Activated CD8-positive, alpha-beta memory T cell treated with anti-CD3 and anti-CD28 coated beads for 48 hours (primary cell): ENCODE results near the gene SLC35G2.
"Not testable (repeated sequence)": the region's sequence is repeated elsewhere in the genome, so short reads cannot be mapped to it uniquely, and the experiment has no call there.

Experiments used
- DNase-seq, 3 experiments: peaks; one replicate each; pipeline ENCODE4 v3.0.0-alpha.2; 2020; ENCODE audit warnings: low read depth in 2 of 3, low spot score in 2 of 3

SLC35G2 gene

DNA sequence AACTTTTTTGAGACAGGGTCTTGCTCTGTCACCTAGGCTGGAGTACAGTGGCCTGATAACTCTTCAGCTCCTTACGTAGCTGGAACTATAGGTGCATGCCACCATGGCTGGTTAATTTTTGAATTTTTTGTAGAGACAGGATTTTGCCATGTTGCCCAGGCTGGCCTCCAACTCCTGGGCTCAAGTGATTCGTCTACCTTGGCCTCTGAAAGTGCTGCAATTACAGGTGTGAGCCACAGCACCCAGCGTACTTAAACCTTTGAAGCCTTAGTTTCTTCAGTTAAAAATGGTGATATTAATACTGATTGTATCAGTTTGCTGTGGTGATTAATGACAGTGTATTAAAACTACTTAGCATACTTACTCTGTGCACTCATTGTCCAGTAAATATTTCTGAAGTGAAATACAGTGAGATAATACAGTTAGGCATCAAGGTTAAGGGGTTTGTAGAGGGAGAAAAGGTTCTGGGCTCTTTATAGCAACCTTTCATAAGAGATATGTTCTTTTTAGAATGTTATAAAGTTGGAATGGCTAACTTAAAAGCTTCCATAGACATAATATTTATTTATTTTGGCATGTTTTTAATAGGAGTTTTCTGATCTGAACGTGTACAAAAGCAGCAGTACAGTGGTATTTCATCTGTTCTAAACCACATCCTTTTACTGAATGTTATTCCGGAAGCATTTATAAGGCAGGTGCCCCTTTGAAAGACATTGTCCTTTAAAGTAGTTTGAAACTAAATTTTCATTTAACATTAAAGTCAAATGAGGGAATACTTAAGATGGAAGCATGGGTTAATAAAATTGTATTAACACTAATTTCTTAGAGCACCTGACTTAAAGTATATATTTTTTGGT lies 66.7 kb downstream of the SLC35G2 start:
- no peak for DNase-seq

DNA sequence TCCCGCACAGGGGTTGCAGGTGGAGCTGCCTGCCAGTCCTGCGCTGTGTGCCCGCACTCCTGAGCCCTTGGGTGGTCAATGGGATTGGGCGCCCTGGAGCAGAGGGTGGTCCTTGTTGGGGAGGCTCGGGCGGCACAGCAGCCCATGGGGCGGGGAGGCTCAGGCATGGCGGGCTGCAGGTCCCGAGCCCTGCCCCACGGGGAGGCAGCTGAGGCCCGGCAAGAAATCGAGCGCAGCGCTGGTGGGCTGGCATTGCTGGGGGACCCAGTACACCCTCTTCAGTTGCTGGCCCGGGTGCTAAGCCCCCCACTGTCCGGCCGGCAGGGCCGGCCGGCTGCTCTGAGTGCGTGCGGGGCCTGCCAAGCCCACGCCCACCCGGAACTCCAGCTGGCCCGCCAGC lies 71.0 kb downstream of the SLC35G2 start:
- no peak for DNase-seq

DNA sequence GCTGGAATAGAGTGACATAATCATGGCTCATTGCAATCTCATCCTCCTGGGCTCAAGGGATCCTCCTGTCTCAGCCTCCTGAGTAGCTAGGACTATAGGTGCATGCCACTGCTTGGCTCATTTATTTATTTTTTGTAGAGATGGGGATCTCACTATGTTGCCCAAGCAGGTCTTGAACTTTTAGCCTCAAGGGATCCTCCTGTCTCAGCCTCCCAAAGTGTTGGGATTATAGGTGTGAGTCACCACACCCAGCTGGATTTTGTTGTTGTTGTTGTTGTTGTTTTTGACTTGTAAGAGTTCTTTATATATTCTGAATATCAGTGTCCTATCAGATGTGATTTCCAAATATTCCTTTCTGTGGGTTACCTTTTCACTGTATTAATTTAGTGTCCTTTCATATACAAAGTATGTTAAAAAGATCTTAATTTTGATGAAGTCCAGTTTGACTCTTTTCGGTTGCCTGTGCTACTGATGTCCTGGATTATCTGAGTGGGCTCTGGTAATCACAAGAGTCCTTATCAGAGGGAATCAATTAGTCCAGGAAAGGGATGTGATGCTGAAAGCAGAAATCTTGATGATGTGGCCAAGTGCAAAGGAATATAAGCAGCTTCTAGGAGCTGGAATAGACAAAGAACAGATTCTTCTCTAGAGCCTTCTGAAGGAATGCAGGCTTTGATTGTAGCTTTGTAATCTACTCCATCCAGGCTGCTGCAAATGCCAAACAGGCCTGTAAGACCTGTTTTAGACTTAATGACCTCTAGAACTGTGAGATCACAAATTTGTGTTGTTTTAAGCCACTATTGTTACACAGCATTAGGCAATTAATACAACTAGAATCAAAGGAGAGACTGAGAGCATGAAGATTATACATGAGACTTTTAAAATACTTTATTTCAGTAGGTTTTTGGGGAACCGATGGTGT lies 73.3 kb downstream of the SLC35G2 start:
- no peak for DNase-seq

DNA sequence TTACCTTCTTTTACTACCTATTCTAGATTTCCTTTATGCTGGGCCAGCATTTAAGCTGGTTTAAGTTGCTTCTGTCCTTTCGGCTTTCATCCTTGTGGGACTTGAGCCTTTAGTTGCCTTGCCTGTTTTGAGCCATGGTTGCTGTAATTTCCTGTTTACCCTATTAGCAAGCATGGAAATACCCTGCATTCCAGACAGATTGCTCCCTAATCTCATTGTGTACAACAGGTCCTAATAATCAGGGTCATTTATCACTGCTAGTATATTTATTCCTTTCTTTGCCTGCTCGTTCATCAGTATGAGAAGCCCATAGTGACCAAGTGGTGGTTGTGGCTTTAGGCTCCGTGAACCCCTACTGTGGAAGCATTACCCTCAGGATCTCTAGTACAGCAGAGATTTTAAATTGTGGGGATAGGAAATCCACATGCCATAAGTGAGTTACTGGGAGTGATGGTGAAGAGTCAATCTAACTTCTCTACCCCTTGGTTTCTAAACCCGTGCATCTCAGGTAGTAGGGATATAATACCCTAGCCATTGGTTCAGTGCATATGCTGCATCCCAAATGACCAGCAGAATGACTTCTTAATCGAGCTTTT lies 75.0 kb downstream of the SLC35G2 start:
- no peak for DNase-seq

DNA sequence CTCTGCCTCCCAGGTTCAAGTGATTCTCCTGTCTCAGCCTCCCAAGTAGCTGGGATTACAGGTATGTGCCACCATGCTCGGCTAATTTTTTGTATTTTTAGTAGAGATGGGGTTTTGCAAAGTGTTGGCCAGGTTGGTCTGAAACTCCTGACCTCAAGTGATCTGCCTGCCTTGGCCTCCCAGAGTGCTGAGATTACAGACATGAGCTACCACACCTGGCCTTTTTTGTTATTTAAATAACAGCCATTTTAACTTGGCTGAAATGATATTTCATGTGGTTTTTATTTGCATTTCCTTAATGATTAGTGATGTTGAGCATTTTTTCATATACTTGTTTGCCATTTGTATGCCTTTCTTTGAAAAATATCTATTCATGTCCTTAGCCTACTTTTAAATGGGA lies 78.2 kb downstream of the SLC35G2 start:
- DNase-seq = not testable (repeated sequence)

DNA sequence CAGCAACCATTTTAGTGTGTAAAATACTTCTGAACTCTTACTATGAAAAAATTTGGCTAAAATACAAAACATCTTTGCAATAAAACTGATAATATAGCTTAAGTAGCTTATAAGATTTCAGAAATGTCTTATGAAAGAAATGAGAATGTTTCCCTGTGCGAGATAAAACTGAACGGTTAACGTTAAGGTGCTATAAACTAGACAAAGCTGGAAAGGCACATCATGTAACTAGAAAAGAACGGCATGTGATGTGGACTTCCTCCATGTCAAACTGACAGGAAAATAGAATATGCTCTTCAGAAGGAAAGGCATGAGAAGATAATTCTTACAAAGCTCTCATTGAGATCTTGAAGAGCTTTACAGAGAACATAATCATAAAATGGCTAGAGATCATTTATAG lies 79.6 kb downstream of the SLC35G2 start:
- DNase-seq = no peak

DNA sequence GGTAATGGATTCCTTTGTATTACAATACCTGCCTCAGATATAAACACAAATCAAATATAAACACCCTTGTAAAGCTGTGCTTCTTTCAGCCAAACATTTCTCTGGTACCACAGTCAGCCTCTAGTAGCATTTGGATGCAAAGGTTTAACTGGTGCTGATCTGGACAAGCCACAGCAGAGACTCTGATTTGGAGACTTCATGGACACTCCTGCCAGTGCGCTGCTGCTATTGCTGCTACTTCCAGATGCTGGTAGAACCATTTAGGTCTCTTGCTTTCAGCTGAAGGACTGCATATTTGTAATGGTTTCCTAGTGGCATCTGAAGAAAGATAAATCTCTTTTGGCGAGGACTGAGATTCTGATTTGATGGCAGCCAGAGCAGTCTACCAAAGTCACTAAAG lies 80.0 kb downstream of the SLC35G2 start:
- DNase-seq = no peak

DNA sequence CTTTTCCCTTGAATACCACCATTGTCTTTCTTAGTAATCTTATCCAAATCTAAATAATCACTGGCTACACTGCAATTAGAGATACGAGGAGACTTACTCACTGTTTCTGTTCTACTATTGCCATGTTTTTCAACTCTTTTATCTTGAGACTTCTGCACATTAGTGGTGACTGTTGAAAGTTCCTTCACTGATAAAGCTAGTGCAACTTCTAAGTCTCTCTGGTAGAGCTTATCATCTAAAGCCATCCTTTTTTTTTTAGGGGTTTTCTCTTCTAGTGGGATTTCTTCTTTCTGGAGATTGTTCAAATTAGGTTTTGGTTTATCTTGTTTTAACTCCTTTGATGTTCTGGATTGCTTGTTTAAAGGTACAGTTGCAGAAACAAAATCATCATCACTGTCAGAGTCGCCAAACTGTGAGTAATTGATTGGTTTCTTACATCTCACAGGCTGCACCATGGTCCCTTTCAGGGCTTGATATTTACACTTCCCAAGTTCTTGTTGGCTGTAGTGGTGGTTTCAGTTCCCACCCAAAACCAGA lies 80.8 kb downstream of the SLC35G2 start:
- no peak for DNase-seq

DNA sequence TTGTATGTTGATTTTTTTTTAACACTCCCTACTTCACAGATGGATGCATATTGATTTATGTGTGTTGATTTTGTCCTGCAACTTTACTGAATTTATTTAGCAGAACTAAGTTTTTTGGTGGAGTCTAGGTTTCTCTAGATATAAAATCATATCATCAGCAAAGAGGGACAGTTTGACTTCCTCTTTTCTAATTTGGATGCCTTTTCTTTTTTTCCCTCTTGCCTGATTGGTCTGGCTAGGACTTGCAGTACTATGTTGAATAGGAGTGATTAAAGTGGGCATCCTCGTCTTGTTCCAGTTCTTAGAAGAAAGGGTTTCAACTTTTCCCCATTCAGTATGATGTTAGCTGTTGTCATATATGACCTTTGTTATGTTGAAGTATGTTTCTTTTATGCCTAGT lies 81.8 kb downstream of the SLC35G2 start:
- not testable (repeated sequence) for DNase-seq

DNA sequence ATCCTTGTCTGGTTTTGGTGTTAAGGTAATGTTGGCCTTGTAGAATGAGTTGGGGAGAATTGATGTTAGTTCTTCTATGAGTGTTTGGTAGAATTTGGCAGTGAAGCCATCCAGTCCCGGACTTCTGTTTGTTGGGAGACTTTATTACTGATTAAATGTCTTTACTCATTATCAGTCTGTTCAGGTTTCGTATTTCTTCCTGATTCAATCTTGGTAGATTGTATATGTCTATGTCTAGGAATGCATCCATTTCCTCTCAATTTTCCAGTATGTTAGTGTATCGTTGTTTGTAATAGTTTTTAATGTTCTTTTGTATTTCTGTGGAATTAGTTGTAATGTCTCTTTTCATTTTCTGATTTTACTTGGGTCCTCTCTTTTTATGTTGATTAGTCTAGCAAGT lies 82.5 kb downstream of the SLC35G2 start:
- DNase-seq = no peak

DNA sequence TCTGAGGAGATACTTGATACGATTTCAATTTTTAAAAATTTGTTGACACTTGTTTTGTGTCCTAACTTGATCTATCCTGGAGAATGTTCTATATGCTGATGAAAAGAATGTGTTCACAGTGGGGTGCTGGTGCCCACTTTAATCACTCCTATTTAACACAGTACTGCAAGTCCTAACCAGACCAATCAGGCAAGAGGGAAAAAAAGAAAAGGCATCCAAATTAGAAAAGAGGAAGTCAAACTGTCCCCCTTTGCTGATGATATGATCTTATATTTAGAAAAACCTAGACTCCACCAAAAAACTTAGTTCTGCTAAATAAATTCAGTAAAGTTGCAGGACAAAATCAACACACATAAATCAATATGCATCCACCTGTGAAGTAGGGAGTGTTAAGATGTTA lies 83.6 kb downstream of the SLC35G2 start:
- DNase-seq = not testable (repeated sequence)

DNA sequence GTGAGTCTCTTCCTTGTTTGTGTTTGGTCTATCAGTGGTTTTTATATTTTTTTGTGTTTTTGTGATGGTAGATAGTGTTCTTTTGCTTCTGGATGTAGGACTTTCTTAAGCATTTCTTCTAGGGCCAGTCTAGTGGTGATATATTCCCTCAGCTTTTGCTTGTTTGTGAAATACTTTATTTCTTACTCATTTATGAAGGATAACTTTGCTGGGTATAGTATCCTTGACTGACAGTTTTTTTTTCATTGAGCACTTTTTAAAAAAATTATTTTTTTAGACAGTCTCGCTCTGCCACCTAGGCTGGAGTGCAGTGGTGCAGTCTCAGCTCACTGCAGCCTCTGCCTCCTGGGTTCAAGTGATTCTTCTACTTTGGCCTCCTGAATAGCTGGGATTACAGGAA lies 85.0 kb downstream of the SLC35G2 start:
- DNase-seq = no peak

DNA sequence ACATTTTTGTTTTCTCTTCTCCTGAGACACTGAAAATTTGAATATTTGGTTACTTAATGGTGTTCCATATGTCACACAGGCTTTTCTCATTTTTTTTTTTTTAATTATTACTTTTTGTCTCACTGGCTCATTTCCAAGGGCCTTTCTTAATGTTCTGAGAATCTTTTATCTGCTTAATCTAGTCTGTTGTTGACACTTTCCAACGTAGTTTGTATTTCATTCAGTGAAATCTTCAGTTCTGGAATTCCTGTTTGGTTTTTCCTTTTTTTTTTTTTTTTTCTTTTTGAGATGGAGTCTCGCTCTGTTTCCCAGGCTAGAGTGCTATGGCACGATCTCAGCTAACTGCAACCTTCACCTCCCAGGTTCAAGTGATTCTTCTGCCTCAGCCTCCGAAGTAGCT lies 85.8 kb downstream of the SLC35G2 start:
- no peak for DNase-seq
